Measurements from ENCODE around the gene ICAM3.

DNA sequence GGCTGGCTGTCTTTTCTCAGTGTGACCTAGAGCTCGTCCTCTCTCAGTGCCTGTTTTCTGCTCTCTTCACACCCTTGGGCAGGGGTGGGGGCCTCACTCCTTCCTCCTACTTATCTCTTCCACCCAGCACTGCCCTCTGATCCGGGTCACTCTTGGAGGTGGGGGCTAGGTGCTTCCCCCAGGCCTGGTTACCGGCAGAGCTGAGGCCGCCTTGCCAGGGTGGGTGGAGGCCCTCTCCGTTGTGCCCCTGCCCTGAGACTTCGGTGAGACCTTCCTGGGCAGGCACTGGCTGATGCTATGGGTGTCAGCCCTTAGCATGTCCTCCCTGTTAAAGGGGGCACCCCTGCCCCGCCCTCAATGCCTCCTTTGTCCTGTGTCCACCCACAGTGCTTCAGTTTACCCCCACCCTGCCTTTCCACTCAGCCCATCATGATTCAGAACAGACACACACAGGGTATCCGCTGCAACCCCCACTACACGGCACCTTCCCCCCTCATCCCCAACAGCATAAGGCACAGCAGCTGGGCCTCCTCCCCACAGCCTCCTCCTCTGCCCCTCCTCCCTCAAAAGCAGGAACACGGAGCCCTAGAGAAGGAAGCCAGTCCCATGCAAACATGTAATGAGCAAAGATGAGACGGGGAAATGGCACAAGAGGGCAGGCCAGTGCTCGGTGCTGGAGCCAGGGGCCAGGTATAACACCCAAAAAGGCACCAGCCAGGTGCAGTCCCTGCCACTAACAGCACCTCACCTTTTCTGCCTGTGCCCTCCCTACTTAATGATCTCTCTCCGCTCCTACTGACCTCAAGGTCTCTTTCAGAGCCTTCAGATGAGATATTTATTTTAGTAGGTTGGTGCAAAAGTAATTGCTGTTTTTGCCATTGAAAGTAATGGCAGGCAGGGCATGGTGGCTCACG is 39.6 kb downstream of the ICAM3 start:
- TF ChIP-seq FOSL1 (IDR thresholded peaks at IDR 0.05; ENCODE audit: low read depth) = no peak
- TF ChIP-seq, protein P1, sequence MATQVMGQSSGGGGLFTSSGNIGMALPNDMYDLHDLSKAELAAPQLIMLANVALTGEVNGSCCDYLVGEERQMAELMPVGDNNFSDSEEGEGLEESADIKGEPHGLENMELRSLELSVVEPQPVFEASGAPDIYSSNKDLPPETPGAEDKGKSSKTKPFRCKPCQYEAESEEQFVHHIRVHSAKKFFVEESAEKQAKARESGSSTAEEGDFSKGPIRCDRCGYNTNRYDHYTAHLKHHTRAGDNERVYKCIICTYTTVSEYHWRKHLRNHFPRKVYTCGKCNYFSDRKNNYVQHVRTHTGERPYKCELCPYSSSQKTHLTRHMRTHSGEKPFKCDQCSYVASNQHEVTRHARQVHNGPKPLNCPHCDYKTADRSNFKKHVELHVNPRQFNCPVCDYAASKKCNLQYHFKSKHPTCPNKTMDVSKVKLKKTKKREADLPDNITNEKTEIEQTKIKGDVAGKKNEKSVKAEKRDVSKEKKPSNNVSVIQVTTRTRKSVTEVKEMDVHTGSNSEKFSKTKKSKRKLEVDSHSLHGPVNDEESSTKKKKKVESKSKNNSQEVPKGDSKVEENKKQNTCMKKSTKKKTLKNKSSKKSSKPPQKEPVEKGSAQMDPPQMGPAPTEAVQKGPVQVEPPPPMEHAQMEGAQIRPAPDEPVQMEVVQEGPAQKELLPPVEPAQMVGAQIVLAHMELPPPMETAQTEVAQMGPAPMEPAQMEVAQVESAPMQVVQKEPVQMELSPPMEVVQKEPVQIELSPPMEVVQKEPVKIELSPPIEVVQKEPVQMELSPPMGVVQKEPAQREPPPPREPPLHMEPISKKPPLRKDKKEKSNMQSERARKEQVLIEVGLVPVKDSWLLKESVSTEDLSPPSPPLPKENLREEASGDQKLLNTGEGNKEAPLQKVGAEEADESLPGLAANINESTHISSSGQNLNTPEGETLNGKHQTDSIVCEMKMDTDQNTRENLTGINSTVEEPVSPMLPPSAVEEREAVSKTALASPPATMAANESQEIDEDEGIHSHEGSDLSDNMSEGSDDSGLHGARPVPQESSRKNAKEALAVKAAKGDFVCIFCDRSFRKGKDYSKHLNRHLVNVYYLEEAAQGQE (IDR thresholded peaks at IDR 0.05; ENCODE audit: low read depth) = no peak
- TF ChIP-seq ZNF274 (IDR thresholded peaks at IDR 0.05; ENCODE audit: low read depth, low read length) = no peak
- TF ChIP-seq YY1 (IDR thresholded peaks at IDR 0.05; ENCODE audit: extremely low read depth, insufficient replicate concordance, low read depth, low read length) = no peak
- TF ChIP-seq EZH2 (IDR thresholded peaks at IDR 0.05) = no peak
- no peak for TF ChIP-seq SP1 (IDR thresholded peaks at IDR 0.05; ENCODE audit: low read depth)
- no peak for TF ChIP-seq RAD21 (IDR thresholded peaks at IDR 0.05; ENCODE audit: low read depth)
- TF ChIP-seq, protein P2, sequence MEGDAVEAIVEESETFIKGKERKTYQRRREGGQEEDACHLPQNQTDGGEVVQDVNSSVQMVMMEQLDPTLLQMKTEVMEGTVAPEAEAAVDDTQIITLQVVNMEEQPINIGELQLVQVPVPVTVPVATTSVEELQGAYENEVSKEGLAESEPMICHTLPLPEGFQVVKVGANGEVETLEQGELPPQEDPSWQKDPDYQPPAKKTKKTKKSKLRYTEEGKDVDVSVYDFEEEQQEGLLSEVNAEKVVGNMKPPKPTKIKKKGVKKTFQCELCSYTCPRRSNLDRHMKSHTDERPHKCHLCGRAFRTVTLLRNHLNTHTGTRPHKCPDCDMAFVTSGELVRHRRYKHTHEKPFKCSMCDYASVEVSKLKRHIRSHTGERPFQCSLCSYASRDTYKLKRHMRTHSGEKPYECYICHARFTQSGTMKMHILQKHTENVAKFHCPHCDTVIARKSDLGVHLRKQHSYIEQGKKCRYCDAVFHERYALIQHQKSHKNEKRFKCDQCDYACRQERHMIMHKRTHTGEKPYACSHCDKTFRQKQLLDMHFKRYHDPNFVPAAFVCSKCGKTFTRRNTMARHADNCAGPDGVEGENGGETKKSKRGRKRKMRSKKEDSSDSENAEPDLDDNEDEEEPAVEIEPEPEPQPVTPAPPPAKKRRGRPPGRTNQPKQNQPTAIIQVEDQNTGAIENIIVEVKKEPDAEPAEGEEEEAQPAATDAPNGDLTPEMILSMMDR (IDR thresholded peaks at IDR 0.05 in 2 of 3, conservative IDR thresholded peaks at IDR 0.05 in 1 of 3; ENCODE audit: borderline replicate concordance in 1 of 3, insufficient read depth in 1 of 3, low read depth in 2 of 3, low read length in 2 of 3) = no peak
- TF ChIP-seq, protein P3, sequence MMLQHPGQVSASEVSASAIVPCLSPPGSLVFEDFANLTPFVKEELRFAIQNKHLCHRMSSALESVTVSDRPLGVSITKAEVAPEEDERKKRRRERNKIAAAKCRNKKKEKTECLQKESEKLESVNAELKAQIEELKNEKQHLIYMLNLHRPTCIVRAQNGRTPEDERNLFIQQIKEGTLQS (IDR thresholded peaks at IDR 0.05) = no peak
